ENCODE measurements around the gene ZIC1. TPM values are rescaled to one million over a fixed set of nuclear protein-coding genes. Genes with fewer than 3 reads are reported as not detected.
A peak's percentile ranks its signal among the peaks of the same experiment; 100 is the strongest.

ZIC1 gene
- total RNA-seq, 1 donor = 0.18 TPM

DNA sequence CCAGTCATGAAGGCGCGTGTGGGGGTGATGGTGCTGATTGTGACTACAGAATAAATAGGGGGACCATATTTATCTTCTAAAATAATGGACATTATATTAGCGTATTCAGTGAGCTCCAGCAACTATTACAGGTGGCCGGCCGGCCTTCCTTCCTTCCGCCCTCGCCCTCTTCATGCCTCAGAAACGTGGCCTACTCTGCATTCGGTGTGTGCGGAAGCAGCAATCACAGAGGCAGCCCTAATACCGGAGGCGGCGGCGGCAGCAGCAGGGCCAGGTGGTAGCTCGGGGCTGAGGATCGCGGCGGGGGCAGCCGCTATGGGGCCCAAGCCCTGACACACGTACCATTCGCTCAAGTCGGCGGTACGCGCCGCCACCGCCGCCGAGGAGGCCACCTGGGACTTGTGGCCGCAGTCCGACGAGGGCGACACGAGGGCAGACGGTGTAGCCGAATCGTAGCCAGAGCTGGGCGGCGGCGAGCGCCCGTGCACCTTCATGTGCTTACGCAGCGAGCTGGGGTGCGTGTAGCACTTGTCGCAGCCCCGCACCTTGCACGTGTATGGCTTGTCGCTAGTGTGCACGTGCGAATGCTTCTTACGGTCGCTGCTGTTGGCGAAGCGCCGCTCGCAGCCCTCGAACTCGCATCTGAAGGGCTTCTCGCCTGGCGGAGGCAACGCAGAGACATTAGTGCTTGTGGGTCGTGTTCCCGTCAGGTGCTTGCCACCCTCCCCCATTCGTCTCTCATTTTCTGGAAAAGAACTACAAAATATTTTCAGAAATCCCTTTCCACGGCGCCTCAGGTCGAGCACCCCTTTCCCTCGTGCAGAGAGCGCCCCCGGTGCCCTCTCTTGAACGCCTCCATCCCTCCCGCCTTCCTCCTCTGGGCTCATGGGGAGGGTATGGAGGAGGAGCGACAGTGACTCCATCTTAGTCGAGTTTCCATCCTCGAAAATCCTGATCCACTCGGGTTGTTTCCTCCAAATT, 18.3 kb upstream of the ZIC1 start:
- H3K4me3 ChIP-seq (ENCODE audit: low read depth, low read length) = no peak overlapping the region
- no peak for DNase-seq (ENCODE audit: low read depth)
- TF ChIP-seq, protein P1, sequence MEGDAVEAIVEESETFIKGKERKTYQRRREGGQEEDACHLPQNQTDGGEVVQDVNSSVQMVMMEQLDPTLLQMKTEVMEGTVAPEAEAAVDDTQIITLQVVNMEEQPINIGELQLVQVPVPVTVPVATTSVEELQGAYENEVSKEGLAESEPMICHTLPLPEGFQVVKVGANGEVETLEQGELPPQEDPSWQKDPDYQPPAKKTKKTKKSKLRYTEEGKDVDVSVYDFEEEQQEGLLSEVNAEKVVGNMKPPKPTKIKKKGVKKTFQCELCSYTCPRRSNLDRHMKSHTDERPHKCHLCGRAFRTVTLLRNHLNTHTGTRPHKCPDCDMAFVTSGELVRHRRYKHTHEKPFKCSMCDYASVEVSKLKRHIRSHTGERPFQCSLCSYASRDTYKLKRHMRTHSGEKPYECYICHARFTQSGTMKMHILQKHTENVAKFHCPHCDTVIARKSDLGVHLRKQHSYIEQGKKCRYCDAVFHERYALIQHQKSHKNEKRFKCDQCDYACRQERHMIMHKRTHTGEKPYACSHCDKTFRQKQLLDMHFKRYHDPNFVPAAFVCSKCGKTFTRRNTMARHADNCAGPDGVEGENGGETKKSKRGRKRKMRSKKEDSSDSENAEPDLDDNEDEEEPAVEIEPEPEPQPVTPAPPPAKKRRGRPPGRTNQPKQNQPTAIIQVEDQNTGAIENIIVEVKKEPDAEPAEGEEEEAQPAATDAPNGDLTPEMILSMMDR (IDR thresholded peaks at IDR 0.05; ENCODE audit: insufficient read depth, low read length) = no peak

DNA sequence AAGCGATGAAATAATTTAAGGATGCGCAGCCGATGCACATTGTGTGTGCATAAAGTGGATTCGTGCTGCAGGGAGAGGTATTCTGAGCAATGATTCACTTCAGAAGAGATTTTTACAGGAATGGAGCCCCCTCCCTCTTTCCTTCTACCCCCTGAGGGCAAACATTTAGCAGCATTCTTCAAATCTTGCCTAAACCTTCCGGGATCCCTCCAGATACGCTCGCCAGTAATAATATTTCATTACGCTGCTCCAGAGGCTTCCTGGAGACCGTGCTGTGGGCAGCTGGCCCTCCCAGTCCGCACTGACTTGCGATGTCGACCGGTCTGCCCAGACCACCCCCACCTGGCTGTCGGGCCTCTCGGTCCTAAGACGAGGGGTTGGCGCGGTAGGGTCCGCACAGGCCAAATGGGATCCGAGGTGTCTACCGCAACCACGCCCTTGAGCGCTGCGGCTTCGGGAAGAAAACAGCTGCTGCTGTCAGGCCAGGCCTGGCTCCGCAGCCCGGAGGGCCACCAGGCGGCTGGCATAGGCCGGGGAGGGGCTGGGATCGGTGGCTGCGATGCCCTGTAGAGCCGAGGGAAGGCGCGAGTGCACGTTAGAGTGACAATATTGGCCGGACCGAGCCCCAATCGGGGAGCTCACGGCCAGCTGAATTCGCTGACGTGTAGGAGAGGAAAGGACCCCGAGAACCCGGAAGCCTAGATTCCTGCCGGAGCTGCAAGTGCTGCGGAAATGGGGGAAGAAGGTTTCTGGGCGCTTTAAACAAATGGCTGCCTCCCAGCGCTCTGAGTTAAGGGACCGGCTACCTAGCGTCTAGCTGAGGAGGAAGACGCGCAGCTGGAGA, 17.2 kb upstream of the ZIC1 start:
- DNase-seq (ENCODE audit: low read depth) = peak; percentile 42
- TF ChIP-seq, protein P1 (IDR thresholded peaks at IDR 0.05; ENCODE audit: insufficient read depth, low read length) = peak; percentile 27

DNA sequence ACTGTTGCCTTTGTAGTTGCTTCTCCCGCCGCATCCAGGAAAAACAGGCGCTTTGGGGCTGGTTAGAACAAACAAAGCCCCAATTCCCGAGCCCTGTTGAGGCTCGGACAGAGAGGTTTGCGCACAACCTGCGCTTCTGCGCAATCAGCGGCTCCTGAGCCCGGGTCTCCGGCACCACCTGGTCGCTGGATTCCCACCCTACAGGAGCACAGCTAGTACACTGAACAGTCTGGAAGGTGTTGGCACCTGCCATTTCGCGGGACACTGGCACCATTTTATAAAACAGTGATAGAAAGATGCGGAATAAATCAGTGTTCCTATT, 16.6 kb upstream of the ZIC1 start:
- peak overlapping the region; percentile 55 for H3K4me3 ChIP-seq (ENCODE audit: low read depth, low read length)
- DNase-seq (ENCODE audit: low read depth) = no peak
- TF ChIP-seq, protein P1 (IDR thresholded peaks at IDR 0.05; ENCODE audit: insufficient read depth, low read length) = no peak

More for the DNA sequence above, 17.2 kb upstream of the ZIC1 start:
- peak overlapping the region; percentile 55 for H3K4me3 ChIP-seq (ENCODE audit: low read depth, low read length)

DNA sequence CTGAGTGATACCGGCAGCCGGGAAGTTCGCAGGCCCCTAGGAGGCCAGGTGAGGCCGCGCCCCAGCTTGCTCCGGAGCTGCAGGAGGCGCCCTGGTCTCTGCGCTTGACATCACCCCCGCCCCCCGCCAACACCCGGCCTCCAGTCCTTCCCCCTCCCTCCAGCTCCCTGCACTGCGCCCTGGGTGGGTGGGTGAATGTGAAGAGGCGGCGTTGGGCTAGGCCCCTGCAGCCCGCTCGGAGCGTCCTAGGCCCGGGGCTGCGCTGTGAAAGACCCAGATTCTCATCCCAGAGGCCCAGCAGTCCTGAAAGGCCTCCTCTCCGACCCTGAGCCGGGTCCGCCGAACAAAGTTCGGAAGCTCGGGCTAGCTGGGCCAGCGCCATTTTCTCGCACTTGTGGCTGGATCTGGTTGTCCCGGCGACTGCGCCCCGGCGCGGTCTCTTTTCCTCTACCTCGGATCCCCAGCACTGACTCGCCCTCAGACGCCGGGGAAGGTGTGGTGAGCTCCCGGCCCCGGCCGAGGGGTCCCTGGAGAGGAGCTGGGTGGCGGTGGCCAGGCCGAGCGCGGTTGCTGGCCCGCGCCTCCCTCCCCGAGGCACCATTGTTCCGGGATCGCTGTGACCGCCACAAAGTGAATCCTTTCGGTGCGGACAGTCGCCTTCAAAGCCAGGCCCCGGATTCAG, 15.8 kb upstream of the ZIC1 start:
- DNase-seq (ENCODE audit: low read depth) = no peak
- H3K4me3 ChIP-seq (ENCODE audit: low read depth, low read length) = peak overlapping the region; percentile 31
- TF ChIP-seq, protein P1 (IDR thresholded peaks at IDR 0.05; ENCODE audit: insufficient read depth, low read length) = no peak

DNA sequence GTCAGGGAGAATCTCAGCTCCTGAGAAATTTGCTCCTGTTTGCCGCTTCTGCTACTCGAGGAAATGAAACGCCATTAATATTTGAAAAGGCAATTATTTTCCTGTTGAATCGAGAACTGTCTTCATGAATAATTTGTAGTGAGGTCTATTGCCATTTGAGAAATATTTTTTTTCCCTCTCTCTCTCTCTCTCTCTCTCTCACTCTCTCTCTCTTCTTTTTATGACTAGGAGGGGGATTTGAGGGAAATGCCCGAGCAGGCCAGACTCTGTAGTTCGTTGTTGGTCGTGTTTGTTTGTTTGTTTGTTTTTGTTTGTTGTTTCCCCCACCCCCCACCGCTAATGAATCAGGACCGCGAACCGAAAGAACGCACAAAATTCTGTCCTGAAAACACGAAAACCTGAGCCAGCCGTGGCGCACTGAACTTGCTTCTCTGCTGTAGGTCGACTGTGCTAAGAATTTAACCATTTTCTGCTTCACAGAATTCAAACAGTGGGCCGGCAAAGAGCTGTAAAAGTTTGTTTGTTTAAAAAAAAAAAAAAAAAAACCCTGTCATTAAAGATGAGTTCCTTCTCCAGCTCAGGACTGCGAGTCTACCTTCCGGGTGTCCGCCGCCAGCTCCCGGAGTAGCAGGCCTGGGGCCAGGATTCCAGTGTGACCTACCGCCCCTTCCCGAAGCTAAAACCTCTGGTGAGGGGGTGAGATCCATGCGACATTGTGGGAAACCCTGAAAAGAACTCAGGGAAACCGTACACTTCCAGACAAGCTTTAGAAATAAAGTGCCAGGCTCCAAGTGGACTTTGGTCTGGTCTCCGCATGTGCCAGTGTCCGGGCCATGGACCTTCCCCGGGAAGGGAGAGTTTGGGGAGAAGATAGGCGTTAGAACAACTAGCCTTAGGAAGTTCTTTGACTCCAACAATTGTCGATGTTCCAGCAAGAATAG, 15.0 kb upstream of the ZIC1 start:
- TF ChIP-seq, protein P1 (IDR thresholded peaks at IDR 0.05; ENCODE audit: insufficient read depth, low read length) = no peak
- no peak overlapping the region for H3K4me3 ChIP-seq (ENCODE audit: low read depth, low read length)
- DNase-seq (ENCODE audit: low read depth) = no peak
